ENCODE results near the gene ACSM2A.
"Not testable (repeated sequence)": the region's sequence is repeated elsewhere in the genome, so short reads cannot be mapped to it uniquely, and the experiment has no call there.

The ACSM2A gene

GRCh38 chr16:20439820-20440231 lies 11.5 kb upstream of the ACSM2A start:
- H4K20me1 ChIP-seq (ENCODE audit: insufficient read depth, low read length); H3K27ac ChIP-seq (ENCODE audit: low read length); H3K4me3 ChIP-seq (ENCODE audit: low read length); H3F3A ChIP-seq (ENCODE audit: insufficient read depth, low read length); H3K4me2 ChIP-seq (ENCODE audit: low read depth, low read length); H3K27me3 ChIP-seq (replicated peaks; ENCODE audit: insufficient read depth, low read length); H3K79me2 ChIP-seq (ENCODE audit: low read length); H3K9ac ChIP-seq (ENCODE audit: low read length); H3K36me3 ChIP-seq (replicated peaks; ENCODE audit: insufficient read depth, low read length); H3K9me2 ChIP-seq (replicated peaks; ENCODE audit: insufficient read depth, low read length); H2AFZ ChIP-seq (ENCODE audit: low read length); H3K4me1 ChIP-seq (ENCODE audit: low read length); H3K9me3 ChIP-seq (replicated peaks; ENCODE audit: insufficient read depth, low read length); DNase-seq: not testable (repeated sequence)

GRCh38 chr16:20440731-20441130 lies 10.6 kb upstream of the ACSM2A start:
- not testable (repeated sequence) for DNase-seq; H3K36me3 ChIP-seq (replicated peaks; ENCODE audit: insufficient read depth, low read length); H3K4me1 ChIP-seq (ENCODE audit: low read length); H3K9me2 ChIP-seq (replicated peaks; ENCODE audit: insufficient read depth, low read length); H3K79me2 ChIP-seq (ENCODE audit: low read length); H3K4me3 ChIP-seq (ENCODE audit: low read length); H3K27me3 ChIP-seq (replicated peaks; ENCODE audit: insufficient read depth, low read length); H4K20me1 ChIP-seq (ENCODE audit: insufficient read depth, low read length); H2AFZ ChIP-seq (ENCODE audit: low read length); H3F3A ChIP-seq (ENCODE audit: insufficient read depth, low read length); H3K4me2 ChIP-seq (ENCODE audit: low read depth, low read length); H3K9ac ChIP-seq (ENCODE audit: low read length); H3K27ac ChIP-seq (ENCODE audit: low read length); H3K9me3 ChIP-seq (replicated peaks; ENCODE audit: insufficient read depth, low read length)

GRCh38 chr16:20441191-20441590 lies 10.1 kb upstream of the ACSM2A start:
- no peak overlapping the region for H3K4me3 ChIP-seq (ENCODE audit: low read length)
- H3K27me3 ChIP-seq (replicated peaks; ENCODE audit: insufficient read depth, low read length), result no peaks in the 10 kb centered on the region
- no peak for DNase-seq
- no peaks in the 10 kb centered on the region for H3K9me2 ChIP-seq (replicated peaks; ENCODE audit: insufficient read depth, low read length)
- H3K27ac ChIP-seq (ENCODE audit: low read length), result no peak overlapping the region
- H3F3A ChIP-seq (ENCODE audit: insufficient read depth, low read length), result no peaks in the 10 kb centered on the region
- H3K36me3 ChIP-seq (replicated peaks; ENCODE audit: insufficient read depth, low read length), result no peaks in the 10 kb centered on the region
- no peaks in the 10 kb centered on the region for H3K4me1 ChIP-seq (ENCODE audit: low read length)
- no peak overlapping the region for H3K9ac ChIP-seq (ENCODE audit: low read length)
- no peaks in the 10 kb centered on the region for H4K20me1 ChIP-seq (ENCODE audit: insufficient read depth, low read length)
- H3K79me2 ChIP-seq (ENCODE audit: low read length), result no peaks in the 10 kb centered on the region
- no peaks in the 10 kb centered on the region for H3K9me3 ChIP-seq (replicated peaks; ENCODE audit: insufficient read depth, low read length)
- H2AFZ ChIP-seq (ENCODE audit: low read length), result no peak overlapping the region
- TF ChIP-seq, protein P1, sequence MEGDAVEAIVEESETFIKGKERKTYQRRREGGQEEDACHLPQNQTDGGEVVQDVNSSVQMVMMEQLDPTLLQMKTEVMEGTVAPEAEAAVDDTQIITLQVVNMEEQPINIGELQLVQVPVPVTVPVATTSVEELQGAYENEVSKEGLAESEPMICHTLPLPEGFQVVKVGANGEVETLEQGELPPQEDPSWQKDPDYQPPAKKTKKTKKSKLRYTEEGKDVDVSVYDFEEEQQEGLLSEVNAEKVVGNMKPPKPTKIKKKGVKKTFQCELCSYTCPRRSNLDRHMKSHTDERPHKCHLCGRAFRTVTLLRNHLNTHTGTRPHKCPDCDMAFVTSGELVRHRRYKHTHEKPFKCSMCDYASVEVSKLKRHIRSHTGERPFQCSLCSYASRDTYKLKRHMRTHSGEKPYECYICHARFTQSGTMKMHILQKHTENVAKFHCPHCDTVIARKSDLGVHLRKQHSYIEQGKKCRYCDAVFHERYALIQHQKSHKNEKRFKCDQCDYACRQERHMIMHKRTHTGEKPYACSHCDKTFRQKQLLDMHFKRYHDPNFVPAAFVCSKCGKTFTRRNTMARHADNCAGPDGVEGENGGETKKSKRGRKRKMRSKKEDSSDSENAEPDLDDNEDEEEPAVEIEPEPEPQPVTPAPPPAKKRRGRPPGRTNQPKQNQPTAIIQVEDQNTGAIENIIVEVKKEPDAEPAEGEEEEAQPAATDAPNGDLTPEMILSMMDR (IDR thresholded peaks at IDR 0.05; ENCODE audit: low read length), result no peak
- no peak for TF ChIP-seq EZH2phosphoT487 (IDR thresholded peaks at IDR 0.05; ENCODE audit: low read length)
- no peak for TF ChIP-seq EZH2 (optimal IDR thresholded peaks at IDR 0.05; ENCODE audit: low read depth, low read length)
- no peak overlapping the region for H3K4me2 ChIP-seq (ENCODE audit: low read depth, low read length)

- not testable (repeated sequence) for H3K4me1 ChIP-seq (ENCODE audit: low read length); H3K9me2 ChIP-seq (replicated peaks; ENCODE audit: insufficient read depth, low read length); H3K4me3 ChIP-seq (ENCODE audit: low read length); H2AFZ ChIP-seq (ENCODE audit: low read length); H3K27ac ChIP-seq (ENCODE audit: low read length); H4K20me1 ChIP-seq (ENCODE audit: insufficient read depth, low read length); DNase-seq; H3K36me3 ChIP-seq (replicated peaks; ENCODE audit: insufficient read depth, low read length); H3K27me3 ChIP-seq (replicated peaks; ENCODE audit: insufficient read depth, low read length); H3K9ac ChIP-seq (ENCODE audit: low read length); H3F3A ChIP-seq (ENCODE audit: insufficient read depth, low read length); H3K9me3 ChIP-seq (replicated peaks; ENCODE audit: insufficient read depth, low read length); H3K79me2 ChIP-seq (ENCODE audit: low read length); H3K4me2 ChIP-seq (ENCODE audit: low read depth, low read length)
These were observed 9.5 kb upstream of the ACSM2A start for GRCh38 chr16:20441859-20442258.

GRCh38 chr16:20446652-20447393 lies 4.5 kb upstream of the ACSM2A start:
- not testable (repeated sequence) for H2AFZ ChIP-seq (ENCODE audit: low read length); H3F3A ChIP-seq (ENCODE audit: insufficient read depth, low read length); H3K9me3 ChIP-seq (replicated peaks; ENCODE audit: insufficient read depth, low read length); H3K27me3 ChIP-seq (replicated peaks; ENCODE audit: insufficient read depth, low read length); H3K4me3 ChIP-seq (ENCODE audit: low read length); H3K4me2 ChIP-seq (ENCODE audit: low read depth, low read length); H3K36me3 ChIP-seq (replicated peaks; ENCODE audit: insufficient read depth, low read length); H4K20me1 ChIP-seq (ENCODE audit: insufficient read depth, low read length); H3K9ac ChIP-seq (ENCODE audit: low read length); DNase-seq; H3K79me2 ChIP-seq (ENCODE audit: low read length); H3K27ac ChIP-seq (ENCODE audit: low read length); H3K4me1 ChIP-seq (ENCODE audit: low read length); H3K9me2 ChIP-seq (replicated peaks; ENCODE audit: insufficient read depth, low read length)

GRCh38 chr16:20453633-20454032 lies 2.3 kb downstream of the ACSM2A start:
- not testable (repeated sequence) for H3K4me3 ChIP-seq (ENCODE audit: low read length); H3K4me2 ChIP-seq (ENCODE audit: low read depth, low read length); H3K27ac ChIP-seq (ENCODE audit: low read length); H2AFZ ChIP-seq (ENCODE audit: low read length); H3K79me2 ChIP-seq (ENCODE audit: low read length); H3K9me3 ChIP-seq (replicated peaks; ENCODE audit: insufficient read depth, low read length); H4K20me1 ChIP-seq (ENCODE audit: insufficient read depth, low read length); H3F3A ChIP-seq (ENCODE audit: insufficient read depth, low read length); H3K9me2 ChIP-seq (replicated peaks; ENCODE audit: insufficient read depth, low read length); H3K27me3 ChIP-seq (replicated peaks; ENCODE audit: insufficient read depth, low read length); H3K36me3 ChIP-seq (replicated peaks; ENCODE audit: insufficient read depth, low read length); DNase-seq; H3K9ac ChIP-seq (ENCODE audit: low read length); H3K4me1 ChIP-seq (ENCODE audit: low read length)

GRCh38 chr16:20459227-20459626 lies 7.9 kb downstream of the ACSM2A start:
- H3K4me1 ChIP-seq (ENCODE audit: low read length); H3K79me2 ChIP-seq (ENCODE audit: low read length); H3K9ac ChIP-seq (ENCODE audit: low read length); H3K9me2 ChIP-seq (replicated peaks; ENCODE audit: insufficient read depth, low read length); H3F3A ChIP-seq (ENCODE audit: insufficient read depth, low read length); DNase-seq; H3K4me2 ChIP-seq (ENCODE audit: low read depth, low read length); H3K36me3 ChIP-seq (replicated peaks; ENCODE audit: insufficient read depth, low read length); H3K27me3 ChIP-seq (replicated peaks; ENCODE audit: insufficient read depth, low read length); H2AFZ ChIP-seq (ENCODE audit: low read length); H3K4me3 ChIP-seq (ENCODE audit: low read length); H4K20me1 ChIP-seq (ENCODE audit: insufficient read depth, low read length); H3K9me3 ChIP-seq (replicated peaks; ENCODE audit: insufficient read depth, low read length); H3K27ac ChIP-seq (ENCODE audit: low read length): not testable (repeated sequence)

All from MM.1S (cell line).